SKM-1 (cell line): ENCODE measurements around the gene UBXN2A.
"Not testable (repeated sequence)": the region's sequence is repeated elsewhere in the genome, so short reads cannot be mapped to it uniquely, and the experiment has no call there.

Experiments used
- DNase-seq: peaks from one replicate; lab custom pipeline; 2025; ENCODE audit not compliant: unreplicated experiment; lab: John Stamatoyannopoulos, UW

UBXN2A gene

GRCh38 chr2:23940718-23941620 lies 706 bp downstream of the UBXN2A start:
- no peak for DNase-seq

GRCh38 chr2:23941644-23942043 lies 1.4 kb downstream of the UBXN2A start:
- no peak for DNase-seq

- DNase-seq = no peak
These were observed 3.4 kb downstream of the UBXN2A start for GRCh38 chr2:23943666-23944065.

GRCh38 chr2:23944527-23944926 lies 4.3 kb downstream of the UBXN2A start:
- DNase-seq = no peak

- DNase-seq = no peak
These were observed 4.7 kb downstream of the UBXN2A start for GRCh38 chr2:23944976-23945375.

GRCh38 chr2:23947350-23947749 lies 7.1 kb downstream of the UBXN2A start:
- no peak for DNase-seq

GRCh38 chr2:23952558-23952957 lies 12.3 kb downstream of the UBXN2A start:
- DNase-seq = not testable (repeated sequence)

GRCh38 chr2:23953625-23954024 lies 13.4 kb downstream of the UBXN2A start:
- DNase-seq = no peak

GRCh38 chr2:23954325-23955014 lies 14.2 kb downstream of the UBXN2A start:
- no peak for DNase-seq

- DNase-seq = no peak
These were observed 27.6 kb downstream of the UBXN2A start for GRCh38 chr2:23967846-23968245.

- no peak for DNase-seq
These were observed 36.6 kb downstream of the UBXN2A start for GRCh38 chr2:23976883-23977282.

GRCh38 chr2:23988371-23988770 lies 48.1 kb downstream of the UBXN2A start:
- no peak for DNase-seq

GRCh38 chr2:23992931-23993330 lies 52.7 kb downstream of the UBXN2A start:
- DNase-seq = no peak

- no peak for DNase-seq
These were observed 53.5 kb downstream of the UBXN2A start for GRCh38 chr2:23993736-23994269.

GRCh38 chr2:23994567-23994966 lies 54.3 kb downstream of the UBXN2A start:
- DNase-seq = no peak

- DNase-seq = no peak
These were observed 67.4 kb downstream of the UBXN2A start for GRCh38 chr2:24007693-24008092.

GRCh38 chr2:24008672-24009366 lies 68.6 kb downstream of the UBXN2A start:
- no peak for DNase-seq

- DNase-seq = no peak
These were observed 69.1 kb downstream of the UBXN2A start for GRCh38 chr2:24009367-24009679.

- no peak for DNase-seq
These were observed 69.6 kb downstream of the UBXN2A start, which contains the start of gene MFSD2B for GRCh38 chr2:24009680-24010476. MFSD2B (plus strand) TSS chr2:24010085; CDS start chr2:24010097, 12 bp downstream.

- DNase-seq = no peak
These were observed 70.4 kb downstream of the UBXN2A start for GRCh38 chr2:24010477-24011249.
